ENCODE results near the gene USP40.

Gene USP40

GRCh38 chr2:233436691-233437438 lies 129.7 kb downstream of the USP40 start:
- H2AFZ ChIP-seq (ENCODE audit: low read depth, low read length, severe bottlenecking), result no peak overlapping the region
- no peak overlapping the region for H3K9ac ChIP-seq (ENCODE audit: low read length)
- H3K9me2 ChIP-seq (replicated peaks; ENCODE audit: insufficient read depth, low read length), result no peaks in the 10 kb centered on the region
- TF ChIP-seq EZH2phosphoT487 (conservative IDR thresholded peaks at IDR 0.05; ENCODE audit: low read length), result no peak
- TF ChIP-seq CTCF (IDR thresholded peaks at IDR 0.05; ENCODE audit: insufficient read depth, low read length, poor library complexity, severe bottlenecking), result no peak
- H3K4me3 ChIP-seq (ENCODE audit: insufficient read depth, low read length, poor library complexity, severe bottlenecking), result no peak overlapping the region
- no peak overlapping the region for H3K27ac ChIP-seq (ENCODE audit: low read depth, low read length)
- no peaks in the 10 kb centered on the region for H3K9me3 ChIP-seq (ENCODE audit: insufficient read depth, low read length)
- no peaks in the 10 kb centered on the region for H3K27me3 ChIP-seq (ENCODE audit: low read length)
- no peaks in the 10 kb centered on the region for H4K20me1 ChIP-seq (ENCODE audit: low read depth, low read length)
- no peaks in the 10 kb centered on the region for H3F3A ChIP-seq (ENCODE audit: insufficient read depth)
- no peaks in the 10 kb centered on the region for H3K36me3 ChIP-seq (ENCODE audit: low read length)
- no peaks in the 10 kb centered on the region for H3K79me2 ChIP-seq (ENCODE audit: insufficient read depth, low read length)
- no peak overlapping the region for H3K4me2 ChIP-seq (ENCODE audit: low read depth, low read length, poor library complexity, severe bottlenecking)

GRCh38 chr2:233436191-233436581 lies 130.4 kb downstream of the USP40 start:
- no peaks in the 10 kb centered on the region for H3K79me2 ChIP-seq (ENCODE audit: insufficient read depth, low read length)
- no peak overlapping the region for H3K27ac ChIP-seq (ENCODE audit: low read depth, low read length)
- H4K20me1 ChIP-seq (ENCODE audit: low read depth, low read length), result no peaks in the 10 kb centered on the region
- no peak for TF ChIP-seq EZH2phosphoT487 (conservative IDR thresholded peaks at IDR 0.05; ENCODE audit: low read length)
- TF ChIP-seq CTCF (IDR thresholded peaks at IDR 0.05; ENCODE audit: insufficient read depth, low read length, poor library complexity, severe bottlenecking), result no peak
- no peak overlapping the region for H3K4me2 ChIP-seq (ENCODE audit: low read depth, low read length, poor library complexity, severe bottlenecking)
- H3K9me3 ChIP-seq (ENCODE audit: insufficient read depth, low read length), result no peaks in the 10 kb centered on the region
- H3K27me3 ChIP-seq (ENCODE audit: low read length), result no peaks in the 10 kb centered on the region
- no peaks in the 10 kb centered on the region for H3K9me2 ChIP-seq (replicated peaks; ENCODE audit: insufficient read depth, low read length)
- H2AFZ ChIP-seq (ENCODE audit: low read depth, low read length, severe bottlenecking), result no peak overlapping the region
- no peaks in the 10 kb centered on the region for H3F3A ChIP-seq (ENCODE audit: insufficient read depth)
- H3K4me3 ChIP-seq (ENCODE audit: insufficient read depth, low read length, poor library complexity, severe bottlenecking), result no peak overlapping the region
- no peak overlapping the region for H3K9ac ChIP-seq (ENCODE audit: low read length)
- no peaks in the 10 kb centered on the region for H3K36me3 ChIP-seq (ENCODE audit: low read length)

- no peaks in the 10 kb centered on the region for H4K20me1 ChIP-seq (ENCODE audit: low read depth, low read length)
Observed at GRCh38 chr2:233435436-233436190, 131.0 kb downstream of the USP40 start.

More at GRCh38 chr2:233435436-233436190, 131.0 kb downstream of the USP40 start:
- H3K27ac ChIP-seq (ENCODE audit: low read depth, low read length), result no peak overlapping the region
- H3K9me2 ChIP-seq (replicated peaks; ENCODE audit: insufficient read depth, low read length), result no peaks in the 10 kb centered on the region
- H2AFZ ChIP-seq (ENCODE audit: low read depth, low read length, severe bottlenecking), result no peak overlapping the region
- TF ChIP-seq EZH2phosphoT487 (conservative IDR thresholded peaks at IDR 0.05; ENCODE audit: low read length) (no peak), CTCF (IDR thresholded peaks at IDR 0.05; ENCODE audit: insufficient read depth, low read length, poor library complexity, severe bottlenecking) (no peak)
- H3K27me3 ChIP-seq (ENCODE audit: low read length), result no peaks in the 10 kb centered on the region
- H3F3A ChIP-seq (ENCODE audit: insufficient read depth), result no peaks in the 10 kb centered on the region
- H3K9me3 ChIP-seq (ENCODE audit: insufficient read depth, low read length), result no peaks in the 10 kb centered on the region
- H3K4me3 ChIP-seq (ENCODE audit: insufficient read depth, low read length, poor library complexity, severe bottlenecking), result no peak overlapping the region
- no peak overlapping the region for H3K4me2 ChIP-seq (ENCODE audit: low read depth, low read length, poor library complexity, severe bottlenecking)
- H3K79me2 ChIP-seq (ENCODE audit: insufficient read depth, low read length), result no peaks in the 10 kb centered on the region
- no peak overlapping the region for H3K9ac ChIP-seq (ENCODE audit: low read length)
- H3K36me3 ChIP-seq (ENCODE audit: low read length), result no peaks in the 10 kb centered on the region
